NCI-H2196 (cell line): Measurements from ENCODE around the gene VIPR2.

Experiments used
- DNase-seq: peaks from one replicate; lab custom pipeline; 2025; ENCODE audit not compliant: unreplicated experiment; lab: John Stamatoyannopoulos, UW

The VIPR2 gene

DNA sequence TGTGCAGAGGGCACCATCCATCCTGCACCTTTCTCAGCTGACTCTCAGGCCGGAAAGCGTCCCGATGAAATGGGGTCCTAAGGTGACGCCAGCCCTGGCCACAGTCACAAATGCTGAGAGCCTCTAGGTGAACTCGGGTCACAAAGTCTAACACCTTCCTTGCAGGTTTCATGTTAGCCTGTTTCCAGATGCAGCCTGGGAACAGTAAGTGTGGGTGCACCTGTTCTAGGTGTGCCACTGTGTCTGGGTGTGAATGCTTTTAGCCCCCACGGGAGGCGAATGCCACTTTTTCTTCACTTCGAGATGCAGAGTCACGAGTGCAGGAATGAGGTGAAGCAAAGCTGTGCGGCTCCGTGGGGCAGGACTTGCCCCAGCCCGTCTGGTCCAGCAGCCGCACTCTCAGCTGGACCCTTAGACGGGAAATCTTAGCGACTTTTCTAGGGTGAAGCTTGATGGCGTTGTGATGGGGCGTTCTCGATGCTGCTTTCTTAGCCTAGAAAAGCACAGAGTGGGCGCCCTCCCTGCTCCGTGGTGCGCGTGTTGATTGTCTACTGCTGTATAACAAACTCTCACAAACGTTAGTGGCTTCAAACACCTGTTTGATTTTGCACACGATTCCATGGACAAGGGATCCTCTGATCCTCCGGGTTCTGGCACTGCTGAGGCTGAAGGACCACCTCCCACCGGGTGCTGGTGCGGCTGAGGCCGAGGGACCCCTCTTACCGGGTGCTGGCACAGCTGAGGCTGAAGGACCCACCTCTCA lies 13.6 kb upstream of the VIPR2 start:
- DNase-seq: no peak

DNA sequence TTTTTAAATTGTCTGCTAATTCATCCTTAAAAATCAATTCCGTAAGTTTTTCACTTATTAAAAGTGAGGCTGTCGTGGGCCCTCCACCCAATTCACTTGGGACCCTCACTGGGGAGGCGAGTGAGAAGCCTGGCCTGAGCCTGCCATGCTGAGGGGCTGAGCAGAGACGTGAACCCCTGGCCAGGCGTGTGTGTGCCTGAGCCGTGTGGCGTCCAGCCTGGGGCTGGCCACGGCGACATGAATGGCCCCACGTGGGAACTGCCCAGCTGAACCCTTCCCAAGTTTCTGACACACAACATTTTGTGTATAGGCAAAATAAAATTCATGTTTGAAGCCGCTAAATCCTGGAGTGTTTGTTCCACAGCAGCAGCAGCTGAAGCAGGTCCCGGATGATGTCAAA lies 13.0 kb upstream of the VIPR2 start:
- no peak for DNase-seq

DNA sequence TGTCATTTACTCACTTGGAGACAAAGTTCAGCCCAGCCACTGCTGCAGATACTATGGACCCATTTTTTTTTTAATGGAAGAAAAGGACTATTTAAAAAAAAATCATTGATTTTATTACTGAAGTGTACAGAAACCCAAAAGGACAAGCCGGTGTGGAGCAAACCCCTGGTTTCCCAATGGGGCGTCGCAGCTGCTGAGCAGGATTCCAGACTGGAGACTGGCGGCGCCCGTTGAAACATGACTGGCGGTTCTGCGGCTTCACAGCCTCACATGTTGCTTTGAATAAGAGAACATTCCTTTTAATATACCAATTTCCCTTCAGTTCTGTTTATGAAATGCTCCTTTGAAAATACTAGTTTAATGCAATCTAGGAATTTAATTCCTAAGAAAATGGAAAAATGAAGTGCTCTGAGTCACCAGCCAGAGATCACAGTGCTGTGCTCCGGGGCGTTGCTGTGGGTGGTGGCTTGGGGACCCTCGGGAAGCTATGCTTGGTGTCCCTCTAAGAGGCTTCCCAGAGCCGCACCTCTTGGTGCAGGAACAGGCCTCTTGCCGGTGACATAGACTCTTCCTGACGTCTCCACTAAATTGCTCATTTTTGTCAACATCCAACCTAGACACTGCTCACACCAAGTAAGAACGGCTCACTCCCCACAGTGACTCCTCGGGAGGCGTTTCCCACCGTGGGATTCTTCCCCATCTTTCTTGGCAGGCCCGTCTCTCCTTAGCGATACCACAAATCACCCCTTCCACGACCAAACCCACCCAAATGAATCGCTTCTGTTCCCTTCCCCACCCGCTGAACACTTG lies 12.0 kb upstream of the VIPR2 start:
- no peak for DNase-seq

DNA sequence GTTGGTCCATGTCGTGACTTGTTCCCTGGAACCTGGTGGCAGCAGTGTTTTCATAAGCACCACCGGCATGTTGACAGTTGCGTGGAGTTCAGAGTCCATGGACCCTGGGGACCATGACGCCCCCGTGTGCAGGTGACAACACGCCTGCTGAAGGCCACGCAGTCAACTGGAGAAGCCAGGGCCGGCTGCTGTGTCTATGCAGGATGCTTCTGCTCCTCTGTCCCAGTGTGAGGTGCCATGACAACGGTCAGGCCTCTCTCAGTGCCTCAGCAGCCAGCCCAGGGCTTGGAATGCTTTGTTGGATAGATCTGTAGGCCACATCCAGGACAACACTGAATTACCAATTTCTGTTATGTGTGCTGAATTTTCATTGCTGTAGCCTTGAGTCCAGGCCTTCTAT lies 10.7 kb upstream of the VIPR2 start:
- no peak for DNase-seq

DNA sequence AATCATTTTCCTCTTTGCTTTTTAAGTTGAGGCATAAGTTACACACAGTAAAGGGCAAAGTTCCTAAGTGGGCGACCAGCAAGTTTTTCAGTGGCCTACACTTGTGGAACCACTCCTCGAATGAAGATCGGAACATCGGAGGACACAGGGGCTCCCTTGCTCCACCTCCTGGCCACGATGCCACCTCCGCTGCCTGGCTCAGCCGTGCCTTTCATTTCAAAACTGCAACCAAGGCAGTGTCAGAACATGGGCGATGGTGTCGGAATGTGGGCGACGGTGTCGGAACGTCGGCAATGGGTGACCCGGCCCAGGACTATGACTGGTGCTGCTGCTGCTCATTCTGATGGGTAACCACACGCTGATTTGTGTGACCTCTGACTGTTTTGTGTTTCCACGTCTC lies 9.6 kb upstream of the VIPR2 start:
- no peak for DNase-seq

DNA sequence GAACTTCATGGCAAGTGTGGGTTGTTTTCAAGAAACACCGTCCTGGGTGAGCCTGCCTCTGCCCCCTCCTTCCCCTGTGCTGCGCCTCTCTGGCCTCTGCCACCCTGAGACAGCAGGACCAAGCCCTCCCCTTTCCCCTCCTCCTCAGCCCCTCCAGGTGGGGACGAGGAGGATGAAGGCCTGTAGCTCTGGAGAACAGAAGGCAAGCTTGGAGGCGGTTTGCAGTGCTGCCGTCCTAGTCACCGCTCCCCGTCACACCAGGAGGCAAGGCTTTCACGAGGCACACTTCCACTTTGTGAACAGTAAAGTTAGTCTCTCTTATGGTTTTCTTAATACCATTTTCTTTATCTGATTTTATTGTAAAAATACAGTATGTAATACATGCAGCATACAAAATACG lies 8.8 kb upstream of the VIPR2 start:
- no peak for DNase-seq

DNA sequence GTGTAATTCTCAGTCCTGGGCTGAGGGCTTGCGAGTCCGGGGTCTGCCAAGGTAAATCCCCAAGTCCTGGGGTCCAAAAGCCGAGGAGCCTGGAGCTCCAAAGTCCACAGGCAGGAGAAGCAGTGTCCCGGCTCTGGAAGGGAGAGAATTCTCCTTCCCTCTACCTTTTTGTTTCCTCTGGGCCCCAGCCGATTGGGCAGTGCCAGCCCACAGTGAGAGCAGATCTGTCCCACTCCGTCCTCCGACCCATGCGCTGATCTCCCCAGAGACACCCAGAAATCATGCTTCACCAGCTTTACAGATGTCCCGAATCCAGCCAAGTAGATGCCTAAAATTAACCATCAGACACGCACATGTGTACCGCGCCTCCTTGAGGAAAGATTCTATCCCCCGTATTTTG lies 8.1 kb upstream of the VIPR2 start:
- no peak for DNase-seq

DNA sequence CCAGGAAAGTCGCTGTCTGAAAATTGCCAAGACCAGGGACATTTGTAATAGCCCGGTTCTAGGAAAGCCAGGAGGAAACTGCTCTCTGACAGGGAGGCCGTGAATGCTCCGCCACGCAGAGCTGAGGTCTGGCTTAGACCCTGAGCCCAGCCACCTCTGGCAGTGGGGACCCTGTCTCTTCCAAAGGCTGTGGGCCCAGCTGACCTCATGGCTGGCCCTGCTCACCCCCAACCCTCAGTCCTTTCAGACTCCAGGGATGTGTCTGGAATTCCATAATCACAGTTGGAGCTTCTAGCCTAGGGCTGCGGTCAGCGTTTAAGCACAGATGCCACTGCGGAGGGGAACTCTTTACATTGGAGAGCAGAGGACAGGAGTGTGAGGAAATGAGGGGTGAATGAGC lies 6.6 kb upstream of the VIPR2 start:
- DNase-seq: no peak

DNA sequence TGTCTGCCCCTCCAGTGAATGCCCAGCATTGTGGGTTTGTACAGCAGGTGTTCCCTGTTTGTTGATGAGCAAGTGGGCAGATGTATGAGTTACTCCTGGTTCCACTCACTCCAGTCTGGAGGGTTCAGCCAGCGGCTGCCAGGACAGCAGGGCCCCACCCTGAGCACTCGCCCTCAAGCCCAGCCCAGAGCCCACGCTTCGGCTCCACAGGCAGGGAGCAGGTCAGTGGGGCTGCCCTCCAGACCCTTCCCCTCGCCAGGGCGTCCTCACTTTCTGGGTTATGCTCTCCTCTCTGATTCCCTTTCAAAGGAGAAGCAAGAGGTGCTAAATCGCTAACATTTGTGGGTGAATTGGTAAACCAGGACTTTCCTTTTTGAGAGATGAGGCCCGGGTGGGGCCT lies 4.8 kb upstream of the VIPR2 start:
- no peak for DNase-seq

DNA sequence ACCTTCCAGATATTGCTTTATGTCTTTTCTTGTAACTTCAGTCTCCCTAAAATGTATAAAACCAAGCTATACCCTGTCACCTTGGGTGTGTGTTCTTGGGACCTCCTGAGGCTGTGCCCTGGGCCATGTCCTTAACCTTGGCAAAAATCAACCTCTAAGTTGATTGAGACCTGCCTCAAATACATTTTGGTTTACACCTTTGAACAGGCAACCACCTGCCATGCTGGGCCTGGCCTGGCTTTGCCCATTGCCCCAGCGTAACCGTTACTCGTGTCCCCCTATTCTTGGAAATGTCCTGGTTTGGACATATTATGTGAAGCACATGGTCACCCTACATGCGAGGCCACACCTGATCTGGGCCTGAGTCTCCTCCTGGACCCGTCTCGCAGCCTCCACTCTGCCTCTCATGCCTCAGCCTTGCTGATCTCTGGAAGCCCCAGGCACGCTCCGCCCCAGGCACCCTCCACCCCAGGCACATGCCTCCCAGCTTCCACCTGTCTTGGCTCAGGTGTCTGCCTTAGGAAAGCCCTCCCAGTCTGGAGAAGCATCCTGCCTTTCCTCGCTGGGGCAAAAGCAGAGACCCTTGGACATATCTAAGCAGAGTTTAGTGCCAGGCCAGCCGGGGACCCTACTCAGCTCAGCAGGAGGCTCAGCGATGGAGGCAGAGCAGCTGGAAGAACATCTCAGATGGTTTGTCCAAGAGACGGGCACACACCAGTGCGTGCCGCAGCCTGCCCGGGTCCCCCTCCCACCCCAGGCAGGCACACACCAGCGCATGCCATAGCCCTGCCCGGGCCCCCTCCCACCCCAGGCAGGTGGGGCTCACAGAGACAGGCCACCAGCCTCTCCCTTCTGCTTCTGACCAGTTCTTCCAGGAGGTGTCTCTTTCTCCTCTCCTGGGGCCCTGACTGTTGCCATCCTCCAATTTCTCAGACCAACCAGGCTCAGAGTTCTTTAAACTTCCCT lies 4.0 kb upstream of the VIPR2 start:
- no peak for DNase-seq

DNA sequence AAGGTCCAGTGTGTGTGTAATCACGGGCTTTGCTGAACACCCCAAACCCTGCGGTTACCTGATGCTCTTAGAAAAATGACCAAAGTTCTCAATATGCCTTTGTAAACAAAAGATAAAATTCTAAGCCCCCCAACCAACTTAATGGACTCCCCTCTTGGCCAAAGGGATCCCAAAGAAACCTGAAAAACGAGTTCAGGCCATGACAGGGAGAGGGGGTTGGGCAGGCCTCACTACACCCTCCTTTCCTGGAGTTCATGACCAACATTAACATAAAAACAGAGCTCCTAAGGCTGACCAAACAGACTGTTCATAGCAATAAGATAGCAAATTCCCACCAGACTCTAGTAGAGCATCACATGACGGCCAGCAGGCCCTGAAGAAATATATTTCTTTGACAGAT lies 3.0 kb upstream of the VIPR2 start:
- no peak for DNase-seq

DNA sequence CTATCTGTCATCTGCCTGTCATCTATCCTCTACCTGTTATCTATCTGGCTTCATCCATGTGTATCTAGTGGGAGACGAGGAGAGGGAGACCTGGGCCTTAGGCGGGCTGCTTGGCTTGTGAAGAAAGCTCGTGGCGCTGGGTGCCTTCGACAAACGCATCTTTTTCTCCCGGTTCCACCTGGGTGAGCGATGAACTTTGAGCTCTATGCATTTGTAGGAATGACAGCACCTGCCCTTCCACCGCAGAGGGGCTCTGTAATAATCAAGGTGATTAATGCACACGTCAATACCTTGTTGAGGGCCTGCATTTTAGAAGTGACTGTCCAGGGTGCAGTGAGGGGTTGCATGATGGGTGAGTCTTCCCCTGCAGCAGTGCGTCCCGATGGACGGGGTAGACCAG lies 2.6 kb upstream of the VIPR2 start:
- DNase-seq: no peak

DNA sequence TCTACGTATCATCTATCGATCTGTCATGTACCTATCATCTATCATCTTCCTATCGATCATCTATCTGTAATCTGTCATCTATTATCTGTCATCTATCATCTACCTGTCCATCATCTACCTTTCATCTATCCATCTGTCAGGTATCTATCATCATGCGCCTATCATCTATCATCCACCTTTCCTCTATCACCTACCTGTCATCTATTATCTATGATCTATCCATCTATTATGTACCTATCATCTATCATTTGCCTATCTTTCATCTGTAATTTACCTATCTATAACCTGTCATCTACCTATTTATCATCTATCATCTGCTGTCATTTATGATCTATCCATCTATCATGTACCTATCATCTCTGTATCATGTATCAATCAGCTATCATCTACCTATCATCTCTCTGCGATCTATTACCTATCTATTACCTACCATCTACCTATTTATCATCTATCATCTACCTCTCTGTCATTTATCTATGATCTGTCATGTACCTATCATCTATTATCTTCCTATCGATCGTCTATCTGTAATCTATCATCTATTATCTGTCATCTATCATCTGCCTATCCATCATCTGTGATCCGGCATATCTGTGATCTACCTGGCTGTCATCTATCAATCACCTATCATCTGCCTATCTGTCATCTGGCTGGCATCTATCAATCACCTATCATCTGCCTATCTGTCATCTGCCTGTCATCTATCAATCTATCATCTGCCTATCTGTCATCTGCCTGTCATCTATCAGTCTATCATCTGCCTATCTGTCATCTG lies 1.6 kb upstream of the VIPR2 start:
- no peak for DNase-seq

DNA sequence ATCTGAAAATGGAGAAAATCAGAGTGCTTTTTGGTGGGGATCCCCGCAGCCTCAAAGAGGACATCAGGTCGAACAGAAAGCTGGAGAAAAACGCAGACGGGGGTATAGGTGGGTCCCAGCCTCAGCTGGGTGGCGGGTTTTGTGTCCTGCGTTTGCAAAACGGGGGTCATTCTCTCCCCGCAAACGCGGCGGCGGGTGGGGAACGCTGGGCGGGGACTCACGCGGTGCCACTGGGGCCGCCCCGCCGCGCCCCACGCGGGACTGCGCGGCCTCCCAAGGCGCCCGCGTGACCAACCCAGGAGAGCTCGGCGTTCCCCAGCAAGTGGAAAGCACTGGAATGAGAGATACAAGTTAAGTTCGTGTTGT lies 806 bp upstream of the VIPR2 start:
- no peak for DNase-seq

DNA sequence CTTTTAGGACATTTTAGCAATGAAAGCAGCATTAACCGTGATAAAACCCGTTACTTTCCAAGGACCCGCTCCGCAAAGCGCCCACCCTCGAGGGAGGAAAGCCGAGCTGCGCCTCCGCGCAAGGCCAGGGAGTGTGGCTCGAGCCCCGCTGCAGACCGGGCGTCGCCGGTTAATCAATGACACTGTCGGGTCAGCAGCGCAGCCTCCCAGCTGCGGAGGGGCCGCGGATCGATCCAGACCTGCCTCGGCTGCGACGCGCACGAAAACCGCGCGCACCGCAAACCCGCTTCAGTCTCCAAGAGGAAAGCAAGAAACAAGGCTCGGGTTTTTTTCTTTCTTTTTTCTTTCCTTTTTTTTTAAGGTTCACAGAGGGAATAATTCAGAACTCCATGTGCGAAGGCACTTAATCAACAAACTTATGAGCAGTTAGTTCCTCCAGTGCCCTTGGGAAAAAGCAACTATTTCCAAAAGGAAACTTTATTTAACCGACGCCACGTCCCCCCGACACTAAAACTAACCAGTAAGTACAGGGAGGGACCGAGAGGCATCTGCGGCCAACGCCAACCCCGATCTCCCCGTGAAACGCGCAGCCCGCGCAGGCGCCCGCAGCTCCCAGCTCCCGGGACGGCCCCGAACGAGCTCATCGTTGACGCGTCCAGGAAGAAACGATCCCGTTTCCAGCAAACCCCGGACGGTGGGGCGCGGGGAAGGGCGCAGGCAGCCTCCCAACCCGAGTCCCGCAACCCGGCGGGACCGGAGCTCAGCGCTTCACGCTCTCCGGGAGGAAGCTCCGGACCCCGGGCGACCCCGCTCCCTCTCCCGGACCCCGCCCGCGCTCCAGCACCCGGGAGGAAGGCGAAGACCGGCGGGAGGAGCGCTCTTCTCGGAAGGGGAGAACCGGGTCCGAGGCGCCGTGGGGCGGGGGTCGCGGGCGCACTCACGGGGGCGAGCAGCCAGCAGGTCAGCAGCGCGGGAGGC lies 598 bp downstream of the VIPR2 start:
- DNase-seq: no peak

DNA sequence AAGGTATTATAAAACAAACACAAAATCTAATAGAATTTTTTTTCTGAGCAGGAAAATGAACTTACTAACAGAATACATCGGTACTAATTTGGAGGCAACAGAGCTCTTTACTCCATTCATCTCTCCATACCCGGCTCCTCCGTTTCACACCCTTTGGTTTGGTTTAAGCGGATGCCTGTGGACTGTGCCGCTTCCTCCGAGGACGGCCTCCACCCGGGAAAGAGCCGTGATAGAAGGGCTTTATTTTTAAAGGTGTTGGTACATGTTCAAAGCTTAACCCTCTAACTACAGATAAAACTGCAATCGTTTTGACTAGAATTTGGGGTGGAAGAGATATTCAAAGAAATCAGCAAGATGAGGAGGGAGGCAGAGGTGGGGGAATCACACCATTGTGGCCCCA lies 1.9 kb downstream of the VIPR2 start:
- no peak for DNase-seq

DNA sequence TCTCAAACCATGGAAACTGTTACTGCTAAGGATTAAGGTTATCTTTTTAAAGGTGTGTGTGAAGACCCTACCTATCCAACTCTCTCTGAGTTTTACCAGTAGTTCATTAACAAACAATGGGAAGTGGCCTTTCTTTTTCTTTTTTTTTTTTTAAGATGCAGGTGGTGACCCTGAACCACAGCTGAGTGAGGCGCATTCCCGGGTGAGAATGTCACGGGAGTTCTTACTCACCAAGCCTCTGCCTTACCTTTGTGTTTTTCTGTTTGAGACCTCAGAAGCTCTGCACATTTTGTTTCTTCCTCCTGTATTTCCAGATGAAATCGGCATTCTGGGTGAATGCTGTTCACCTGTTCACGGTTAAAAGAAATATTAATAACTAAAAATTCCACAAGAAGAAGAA lies 2.5 kb downstream of the VIPR2 start:
- DNase-seq: no peak

DNA sequence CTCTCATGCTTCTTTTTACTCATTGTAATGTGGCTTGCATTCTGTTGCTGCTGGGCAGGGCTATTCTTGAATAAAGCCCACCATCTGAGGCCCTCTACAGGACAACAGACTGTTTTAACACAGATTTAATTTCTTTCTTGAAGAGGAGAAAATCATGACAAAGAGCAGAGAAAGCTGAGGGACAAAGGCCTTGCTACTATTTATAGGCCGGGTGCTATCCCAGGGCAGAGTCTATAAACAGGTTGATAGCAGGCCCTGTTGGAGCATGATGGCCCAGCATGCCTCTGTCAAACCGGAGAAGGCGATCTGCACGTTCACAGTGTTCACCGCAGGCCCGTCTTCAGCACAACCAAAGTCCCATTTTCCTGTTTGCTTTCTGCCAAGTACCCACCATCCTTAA lies 3.0 kb downstream of the VIPR2 start:
- DNase-seq: no peak

DNA sequence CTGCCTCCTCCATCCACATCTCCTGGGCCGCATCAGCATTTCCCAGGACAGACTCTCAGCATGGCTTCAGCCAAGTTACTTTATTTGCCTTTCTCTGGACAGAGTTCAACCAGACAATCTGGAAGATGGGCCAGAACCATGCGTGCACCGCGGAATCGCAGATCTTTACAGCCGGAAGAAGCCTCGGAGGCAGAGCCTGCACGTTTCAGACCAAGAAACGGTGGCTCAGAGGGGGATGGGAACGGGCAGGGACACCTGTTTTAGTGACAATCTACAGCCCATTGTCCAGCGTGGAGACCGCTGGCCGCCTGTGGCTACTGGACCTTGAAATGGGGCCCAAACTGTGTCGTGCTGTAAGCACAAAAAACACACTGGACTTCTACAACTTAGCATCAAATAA lies 3.5 kb downstream of the VIPR2 start:
- DNase-seq: no peak
